Parathyroid adenoma (tissue), 2 donors: Measurements from ENCODE around the gene IFITM1.

Source experiments
- H2AFZ ChIP-seq: fragments of 300-600 bp; sonication (generic); one replicate; pipeline ENCODE4 v1.7.0; 2017; ENCODE audit warnings: antibody characterized with exemption, mild to moderate bottlenecking
- H3K27ac ChIP-seq: fragments of 300-600 bp; sonication (generic); one replicate; pipeline ENCODE4 v1.7.0; 2017
- H3K27me3 ChIP-seq: fragments of 300-600 bp; sonication (generic); one replicate; pipeline ENCODE4 v1.7.0; 2017; ENCODE audit warnings: low read length; ENCODE audit not compliant: control insufficient read depth, insufficient read depth
- H3K36me3 ChIP-seq: fragments of 300-600 bp; sonication (generic); one replicate; pipeline ENCODE4 v1.7.0; 2017; ENCODE audit warnings: low read length; ENCODE audit not compliant: control insufficient read depth, insufficient read depth
- H3K4me1 ChIP-seq: fragments of 300-600 bp; sonication (generic); one replicate; pipeline ENCODE4 v1.7.0; 2017; ENCODE audit warnings: control low read depth
- H3K4me2 ChIP-seq: fragments of 300-600 bp; sonication (generic); one replicate; pipeline ENCODE4 v1.7.0; 2017; ENCODE audit warnings: low read length
- H3K4me3 ChIP-seq: fragments of 300-600 bp; sonication (generic); one replicate; pipeline ENCODE4 v1.7.0; 2017; ENCODE audit warnings: low read depth, low read length
- H3K79me2 ChIP-seq: fragments of 300-600 bp; sonication (generic); one replicate; pipeline ENCODE4 v1.7.0; 2017; ENCODE audit warnings: control low read depth
- H3K9ac ChIP-seq: fragments of 300-600 bp; sonication (generic); one replicate; pipeline ENCODE4 v1.7.0; 2017; ENCODE audit warnings: mild to moderate bottlenecking
- H3K9me3 ChIP-seq: fragments of 300-600 bp; sonication (generic); one replicate; pipeline ENCODE4 v1.7.0; 2017; ENCODE audit warnings: low read length; ENCODE audit not compliant: control insufficient read depth
- TF ChIP-seq, protein P1 (sequence below): fragments of 300-600 bp; sonication (generic); IDR thresholded peaks from one replicate; pipeline ENCODE4 v1.7.0; 2017; ENCODE audit warnings: antibody characterized with exemption, mild to moderate bottlenecking
- donor health status: primary hyperparathyroidism.

IFITM1 gene

DNA sequence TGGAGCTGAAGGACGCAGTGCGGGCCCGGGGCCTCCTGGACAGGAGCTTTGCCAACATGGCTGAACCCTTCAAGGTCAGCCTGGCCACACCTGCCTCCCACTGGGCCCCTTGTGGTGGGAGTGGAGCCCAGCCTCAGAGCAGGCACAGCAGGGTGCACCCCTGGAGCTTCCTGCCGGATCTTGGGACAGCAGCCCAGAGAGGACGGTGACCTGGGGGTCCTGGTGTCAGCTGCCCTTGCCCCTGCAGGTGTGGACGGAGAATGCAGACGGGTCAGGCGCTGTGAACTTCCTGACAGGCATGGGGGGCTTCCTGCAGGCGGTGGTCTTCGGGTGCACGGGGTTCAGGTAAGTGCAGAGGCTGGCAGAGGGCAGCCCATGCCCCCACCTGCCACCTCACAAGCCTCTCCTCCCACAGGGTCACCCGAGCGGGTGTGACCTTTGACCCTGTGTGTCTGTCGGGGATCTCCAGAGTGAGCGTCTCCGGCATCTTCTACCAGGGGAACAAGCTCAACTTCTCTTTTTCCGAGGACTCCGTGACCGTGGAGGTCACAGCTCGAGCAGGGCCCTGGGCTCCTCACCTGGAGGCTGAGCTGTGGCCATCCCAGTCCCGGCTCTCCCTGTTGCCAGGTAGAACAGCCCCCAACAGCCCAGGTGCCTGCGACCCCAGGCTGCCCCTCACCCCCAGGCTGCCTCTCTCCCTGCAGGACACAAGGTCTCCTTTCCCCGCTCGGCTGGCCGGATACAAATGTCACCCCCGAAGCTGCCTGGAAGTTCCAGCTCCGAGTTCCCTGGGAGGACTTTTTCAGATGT is 19.8 kb upstream of the IFITM1 start:
- Histone ChIP-seq H2AFZ (no peak overlapping the region), H3K79me2 (no peaks in the 10 kb centered on the region), H3K36me3 (no peaks in the 10 kb centered on the region), H3K27ac (no peak overlapping the region), H3K4me2 (no peak overlapping the region), H3K9ac (no peak overlapping the region), H3K27me3 (no peaks in the 10 kb centered on the region), H3K4me3 (no peak overlapping the region), H3K4me1 (no peaks in the 10 kb centered on the region), H3K9me3 (no peaks in the 10 kb centered on the region)
- TF ChIP-seq, protein P1, sequence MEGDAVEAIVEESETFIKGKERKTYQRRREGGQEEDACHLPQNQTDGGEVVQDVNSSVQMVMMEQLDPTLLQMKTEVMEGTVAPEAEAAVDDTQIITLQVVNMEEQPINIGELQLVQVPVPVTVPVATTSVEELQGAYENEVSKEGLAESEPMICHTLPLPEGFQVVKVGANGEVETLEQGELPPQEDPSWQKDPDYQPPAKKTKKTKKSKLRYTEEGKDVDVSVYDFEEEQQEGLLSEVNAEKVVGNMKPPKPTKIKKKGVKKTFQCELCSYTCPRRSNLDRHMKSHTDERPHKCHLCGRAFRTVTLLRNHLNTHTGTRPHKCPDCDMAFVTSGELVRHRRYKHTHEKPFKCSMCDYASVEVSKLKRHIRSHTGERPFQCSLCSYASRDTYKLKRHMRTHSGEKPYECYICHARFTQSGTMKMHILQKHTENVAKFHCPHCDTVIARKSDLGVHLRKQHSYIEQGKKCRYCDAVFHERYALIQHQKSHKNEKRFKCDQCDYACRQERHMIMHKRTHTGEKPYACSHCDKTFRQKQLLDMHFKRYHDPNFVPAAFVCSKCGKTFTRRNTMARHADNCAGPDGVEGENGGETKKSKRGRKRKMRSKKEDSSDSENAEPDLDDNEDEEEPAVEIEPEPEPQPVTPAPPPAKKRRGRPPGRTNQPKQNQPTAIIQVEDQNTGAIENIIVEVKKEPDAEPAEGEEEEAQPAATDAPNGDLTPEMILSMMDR, result no peak

DNA sequence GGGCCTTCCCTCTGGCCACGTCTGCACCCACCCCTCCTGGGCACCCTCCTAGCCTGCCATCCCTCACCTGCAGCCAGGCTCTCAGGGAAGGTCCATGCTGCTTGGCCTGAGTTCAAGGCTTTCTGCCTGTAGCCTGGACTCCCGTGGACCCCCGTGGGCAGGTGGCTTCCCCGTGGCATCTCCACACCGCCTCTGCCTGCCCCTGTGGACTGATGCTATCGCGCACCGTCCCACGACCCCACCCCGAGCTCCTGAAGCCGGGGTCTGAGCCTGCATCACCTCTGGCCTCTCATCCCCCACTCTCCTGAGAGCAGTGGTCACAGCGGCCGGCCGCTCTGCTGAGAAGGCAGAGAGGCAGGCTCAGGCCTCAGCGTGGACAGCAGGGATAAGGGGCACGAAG is 19.1 kb upstream of the IFITM1 start:
- Histone ChIP-seq H3K9ac (no peak overlapping the region), H3K36me3 (no peaks in the 10 kb centered on the region), H3K9me3 (no peaks in the 10 kb centered on the region), H3K27me3 (no peaks in the 10 kb centered on the region), H3K79me2 (no peaks in the 10 kb centered on the region), H3K4me1 (no peaks in the 10 kb centered on the region), H3K4me2 (no peak overlapping the region), H3K4me3 (no peak overlapping the region), H3K27ac (no peak overlapping the region), H2AFZ (no peak overlapping the region)
- TF ChIP-seq, protein P1, result no peak

GRCh38 chr11:295351-296170 is 18.3 kb upstream of the IFITM1 start:
- Histone ChIP-seq H3K27ac (no peak overlapping the region), H3K4me3 (no peak overlapping the region), H3K36me3 (no peaks in the 10 kb centered on the region), H3K4me2 (no peak overlapping the region), H2AFZ (no peak overlapping the region), H3K4me1 (no peaks in the 10 kb centered on the region), H3K79me2 (no peaks in the 10 kb centered on the region), H3K9ac (no peak overlapping the region), H3K9me3 (no peaks in the 10 kb centered on the region), H3K27me3 (no peaks in the 10 kb centered on the region)
- TF ChIP-seq, protein P1, result no peak

DNA sequence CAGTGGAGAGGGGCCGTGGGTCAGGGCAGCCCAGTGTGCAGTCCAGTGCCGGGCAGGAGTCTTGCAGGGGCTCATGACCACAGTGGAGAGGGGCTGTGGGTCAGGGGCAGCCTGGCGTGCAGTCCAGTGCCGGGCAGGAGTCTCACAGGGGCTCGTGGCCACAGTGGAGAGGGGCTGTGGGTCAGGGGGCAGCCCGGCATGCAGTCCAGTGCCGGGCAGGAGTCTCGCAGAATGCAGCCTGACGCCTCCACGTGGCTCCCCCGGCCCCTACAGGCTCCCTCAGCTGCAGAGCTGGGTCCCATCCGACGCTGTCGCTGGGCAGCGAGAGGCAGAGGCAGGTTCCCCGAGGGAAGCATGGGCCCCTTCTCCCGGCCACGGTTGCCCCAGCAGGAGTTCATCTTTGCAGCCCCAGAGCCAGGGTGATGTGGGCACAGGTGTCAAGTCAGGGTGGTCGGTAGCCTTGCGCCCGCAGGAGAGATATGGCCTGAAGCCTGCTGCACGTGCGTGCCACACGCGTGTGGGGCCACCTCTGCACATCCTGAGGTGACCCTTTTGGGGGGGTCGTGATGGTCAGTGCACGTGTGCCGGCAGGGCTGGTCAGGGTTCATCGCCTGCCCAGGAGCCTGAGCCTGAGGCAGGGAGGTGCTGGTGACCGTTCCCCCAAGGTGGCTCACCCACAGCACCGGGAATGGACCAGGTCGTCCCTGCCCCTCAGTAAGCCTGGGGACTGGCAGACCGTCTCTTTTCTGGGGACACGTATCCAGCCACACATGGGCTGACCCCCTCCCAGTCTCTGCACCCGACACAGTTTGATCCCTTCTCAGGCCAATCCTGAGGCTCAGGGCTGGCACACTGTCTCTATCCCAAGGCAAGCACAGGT is 17.4 kb upstream of the IFITM1 start:
- TF ChIP-seq, protein P1, result no peak
- Histone ChIP-seq H3K4me2 (no peak overlapping the region), H3K9me3 (no peaks in the 10 kb centered on the region), H3K79me2 (no peaks in the 10 kb centered on the region), H3K36me3 (no peaks in the 10 kb centered on the region), H3K27me3 (no peaks in the 10 kb centered on the region), H3K4me3 (no peak overlapping the region), H3K4me1 (no peaks in the 10 kb centered on the region), H3K9ac (no peak overlapping the region), H3K27ac (no peak overlapping the region), H2AFZ (no peak overlapping the region)
